ENCODE results near the gene UBXN10.

GRCh38 chr1:20194224-20194623 lies 8.3 kb downstream of the UBXN10 start:
- TF ChIP-seq, protein P1, sequence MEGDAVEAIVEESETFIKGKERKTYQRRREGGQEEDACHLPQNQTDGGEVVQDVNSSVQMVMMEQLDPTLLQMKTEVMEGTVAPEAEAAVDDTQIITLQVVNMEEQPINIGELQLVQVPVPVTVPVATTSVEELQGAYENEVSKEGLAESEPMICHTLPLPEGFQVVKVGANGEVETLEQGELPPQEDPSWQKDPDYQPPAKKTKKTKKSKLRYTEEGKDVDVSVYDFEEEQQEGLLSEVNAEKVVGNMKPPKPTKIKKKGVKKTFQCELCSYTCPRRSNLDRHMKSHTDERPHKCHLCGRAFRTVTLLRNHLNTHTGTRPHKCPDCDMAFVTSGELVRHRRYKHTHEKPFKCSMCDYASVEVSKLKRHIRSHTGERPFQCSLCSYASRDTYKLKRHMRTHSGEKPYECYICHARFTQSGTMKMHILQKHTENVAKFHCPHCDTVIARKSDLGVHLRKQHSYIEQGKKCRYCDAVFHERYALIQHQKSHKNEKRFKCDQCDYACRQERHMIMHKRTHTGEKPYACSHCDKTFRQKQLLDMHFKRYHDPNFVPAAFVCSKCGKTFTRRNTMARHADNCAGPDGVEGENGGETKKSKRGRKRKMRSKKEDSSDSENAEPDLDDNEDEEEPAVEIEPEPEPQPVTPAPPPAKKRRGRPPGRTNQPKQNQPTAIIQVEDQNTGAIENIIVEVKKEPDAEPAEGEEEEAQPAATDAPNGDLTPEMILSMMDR (IDR thresholded peaks at IDR 0.05 in 4 of 5, conservative IDR thresholded peaks at IDR 0.05 in 1 of 5), result no peak
- no peak for TF ChIP-seq POLR2A (IDR thresholded peaks at IDR 0.05)
